GM12864 (cell line): ENCODE data around the gene PSME4.
"Not testable (repeated sequence)": the region's sequence is repeated elsewhere in the genome, so short reads cannot be mapped to it uniquely, and the experiment has no call there.

Source experiments
- DNase-seq: peaks from one replicate; pipeline ENCODE4 v3.0.0-alpha.2; 2011; ENCODE audit warnings: low read depth
- H3K4me3 ChIP-seq: 2 replicates; pipeline ENCODE4 v1.5.1; 2011; ENCODE audit warnings: mild to moderate bottlenecking, low read depth, low read length, control low read depth
- CTCF ChIP-seq: IDR thresholded peaks from 2 replicates; pipeline ENCODE4 v1.5.1; 2011; ENCODE audit warnings: low read depth, mild to moderate bottlenecking, moderate library complexity, low read length, control low read depth, inconsistent platforms; ENCODE audit errors: missing control alignments

The PSME4 gene

GRCh38 chr2:53859206-53860181 is 111.3 kb downstream of the PSME4 start, which contains the start of gene GPR75:
Gene GPR75 (minus strand): TSS chr2:53859967. CDS start chr2:53854756, 5,211 bp downstream.
- TF ChIP-seq CTCF = no peak
- no peak within 1 kb of the TSS for H3K4me3 ChIP-seq
- no peak for DNase-seq

- H3K4me3 ChIP-seq = no peak overlapping the region
- TF ChIP-seq CTCF = no peak
- no peak for DNase-seq
These were observed 114.5 kb downstream of the PSME4 start for GRCh38 chr2:53856272-53856671.

- no peak for DNase-seq
- H3K4me3 ChIP-seq = no peak overlapping the region
- no peak for TF ChIP-seq CTCF
These were observed 116.1 kb downstream of the PSME4 start for GRCh38 chr2:53854678-53855077.

- TF ChIP-seq CTCF = no peak
- no peak for DNase-seq
- no peak overlapping the region for H3K4me3 ChIP-seq
These were observed 118.3 kb downstream of the PSME4 start for GRCh38 chr2:53852532-53852931.

GRCh38 chr2:53851052-53851757 is 119.6 kb downstream of the PSME4 start:
- not testable (repeated sequence) for DNase-seq, H3K4me3 ChIP-seq

GRCh38 chr2:53848062-53848461 is 122.7 kb downstream of the PSME4 start:
- H3K4me3 ChIP-seq = no peak overlapping the region
- no peak for DNase-seq
- no peak for TF ChIP-seq CTCF

- no peak for DNase-seq
- TF ChIP-seq CTCF = no peak
These were observed 127.2 kb downstream of the PSME4 start for GRCh38 chr2:53843595-53843994.

More at GRCh38 chr2:53843595-53843994, 127.2 kb downstream of the PSME4 start:
- H3K4me3 ChIP-seq = no peak overlapping the region
